IMR-90 (cell line): ENCODE results near the gene HIPK3. TPM values are rescaled to one million over a fixed set of nuclear protein-coding genes. Genes with fewer than 3 reads are reported as not detected.

Experiments
- ATAC-seq: fragments of 200-7000 bp; cut with Tn5 transposase; 2 replicates; pipeline ENCODE4 v1.9.1; 2020; ENCODE audit warnings: low read depth, mild to moderate bottlenecking, moderate library complexity
- BruUV-seq: library from RNA; stranded (reverse); fragments of 400-500 nt; replicated peaks from 2 replicates; lab custom pipeline; 2021; lab: Mats Ljungman, UMichigan
- CTCF ChIA-PET: fragments of 300-600 bp; formaldehyde crosslinking; extraction: SDS; loops from one replicate; lab custom pipeline; 2021; ENCODE audit warnings: antibody characterized with exemption; lab: Yijun Ruan, JAX
- POLR2A ChIA-PET: fragments of 300-600 bp; sonication (Branson Sonifier 250); formaldehyde crosslinking; loops from one replicate; lab custom pipeline; 2022; ENCODE audit warnings: antibody characterized with exemption; ENCODE audit not compliant: unreplicated experiment; lab: Charles Lee
- DNase-seq: peaks from one replicate; pipeline ENCODE4 v3.0.0; 2013
- H2AFZ ChIP-seq: replicated peaks from 2 replicates; pipeline ENCODE3; 2013; ENCODE audit warnings: low read length, mild to moderate bottlenecking; ENCODE audit not compliant: poor library complexity
- H2AK5ac ChIP-seq: 2 replicates; pipeline ENCODE4 v1.6.1; 2013; ENCODE audit warnings: low read depth, low read length, inconsistent platforms
- H2AK9ac ChIP-seq: replicated peaks from 2 replicates; pipeline ENCODE3; 2013; ENCODE audit warnings: mild to moderate bottlenecking, low read depth, low read length, moderate library complexity; ENCODE audit not compliant: poor library complexity
- H2BK120ac ChIP-seq: 2 replicates; pipeline ENCODE4 v1.6.1; 2013; ENCODE audit warnings: low read depth, low read length, inconsistent platforms
- H2BK15ac ChIP-seq: 3 replicates; pipeline ENCODE4 v1.6.1; 2013; ENCODE audit warnings: low read depth, low read length, inconsistent platforms
- H2BK20ac ChIP-seq: 2 replicates; pipeline ENCODE4 v1.6.1; 2013; ENCODE audit warnings: low read depth, mild to moderate bottlenecking, inconsistent platforms, low read length, moderate library complexity
- H2BK5ac ChIP-seq: 2 replicates; pipeline ENCODE4 v1.6.1; 2013; ENCODE audit warnings: mild to moderate bottlenecking, low read depth, low read length, inconsistent platforms; ENCODE audit not compliant: poor library complexity, severe bottlenecking
- H3K14ac ChIP-seq: replicated peaks from 2 replicates; pipeline ENCODE4 v1.6.1; 2013; ENCODE audit warnings: low read depth, low read length, inconsistent platforms
- H3K18ac ChIP-seq: 2 replicates; pipeline ENCODE4 v1.6.1; 2013; ENCODE audit warnings: low read depth, low read length, control low read depth
- H3K23ac ChIP-seq: 2 replicates; pipeline ENCODE4 v1.6.1; 2013; ENCODE audit warnings: low read depth, low read length, inconsistent platforms
- H3K27ac ChIP-seq: 2 replicates; pipeline ENCODE4 v1.5.1; 2013; ENCODE audit warnings: mild to moderate bottlenecking, control low read depth, low read length; ENCODE audit not compliant: insufficient read depth
- H3K27me3 ChIP-seq: 2 replicates; pipeline ENCODE4 v1.6.1; 2013; ENCODE audit warnings: low read length; ENCODE audit not compliant: control insufficient read depth, insufficient read depth
- H3K36me3 ChIP-seq: 2 replicates; pipeline ENCODE4 v1.6.1; 2013; ENCODE audit warnings: low read length, mixed read lengths; ENCODE audit not compliant: control insufficient read depth, insufficient read depth
- H3K4ac ChIP-seq: 2 replicates; pipeline ENCODE4 v1.6.1; 2013; ENCODE audit warnings: low read depth, low read length, inconsistent platforms
- H3K4me1 ChIP-seq: 2 replicates; pipeline ENCODE4 v1.6.1; 2013; ENCODE audit warnings: low read length, mixed read lengths; ENCODE audit not compliant: control insufficient read depth, insufficient read depth
- H3K4me2 ChIP-seq: 2 replicates; pipeline ENCODE4 v1.6.1; 2013; ENCODE audit warnings: low read depth, mild to moderate bottlenecking, control low read depth, low read length, moderate library complexity
- H3K4me3 ChIP-seq: 2 replicates; pipeline ENCODE4 v1.5.1; 2013; ENCODE audit warnings: low read depth, mild to moderate bottlenecking, control low read depth, low read length, moderate library complexity; ENCODE audit not compliant: insufficient read depth
- H3K56ac ChIP-seq: 2 replicates; pipeline ENCODE4 v1.6.1; 2013; ENCODE audit warnings: low read length, inconsistent platforms; ENCODE audit not compliant: insufficient read depth; ENCODE audit errors: extremely low read depth
- H3K79me1 ChIP-seq, 2 experiments: 2 replicates each; pipeline ENCODE4 v1.6.1; 2013; ENCODE audit warnings: low read length in 2 of 2, inconsistent platforms in 1 of 2, low read depth in 1 of 2
- H3K9ac ChIP-seq: 2 replicates; pipeline ENCODE4 v1.6.1; 2013; ENCODE audit warnings: low read depth, low read length, control low read depth
- H3K9me1 ChIP-seq: 2 replicates; pipeline ENCODE4 v1.6.1; 2013; ENCODE audit warnings: low read length, inconsistent platforms; ENCODE audit not compliant: insufficient read depth
- H3K9me3 ChIP-seq: 2 replicates; pipeline ENCODE4 v1.6.1; 2013; ENCODE audit warnings: low read length; ENCODE audit not compliant: control insufficient read depth, insufficient read depth
- H4K20me1 ChIP-seq: 2 replicates; pipeline ENCODE4 v1.6.1; 2013; ENCODE audit warnings: low read length, inconsistent platforms; ENCODE audit not compliant: insufficient read depth
- H4K5ac ChIP-seq: 2 replicates; pipeline ENCODE4 v1.6.1; 2013; ENCODE audit warnings: mild to moderate bottlenecking, low read depth, low read length, control low read depth
- H4K8ac ChIP-seq, 2 experiments: 2 replicates each; pipeline ENCODE4 v1.6.1; 2013; ENCODE audit warnings: low read depth in 2 of 2, low read length in 2 of 2, control low read depth in 1 of 2, inconsistent platforms in 1 of 2
- H4K91ac ChIP-seq: 2 replicates; pipeline ENCODE4 v1.6.1; 2013; ENCODE audit warnings: low read depth, low read length, inconsistent platforms; ENCODE audit not compliant: insufficient read depth
- BHLHE40 ChIP-seq: fragments of 150-350 bp; IDR thresholded peaks from 2 replicates; pipeline ENCODE4 v1.6.1; 2016; ENCODE audit warnings: mild to moderate bottlenecking, low read depth, low read length
- MAZ ChIP-seq: IDR thresholded peaks from 2 replicates; pipeline ENCODE4 v1.6.1; 2012; ENCODE audit warnings: low read depth, mild to moderate bottlenecking, low read length, improper control_type of control experiment, moderate library complexity, borderline replicate concordance
- MXI1 ChIP-seq: IDR thresholded peaks from 2 replicates; pipeline ENCODE4 v1.6.1; 2012; ENCODE audit warnings: low read depth, mild to moderate bottlenecking, low read length, moderate library complexity, borderline replicate concordance
- RFX5 ChIP-seq: IDR thresholded peaks from 2 replicates; pipeline ENCODE4 v1.8.0; 2012; ENCODE audit warnings: low read depth, mild to moderate bottlenecking, low read length, moderate library complexity
- SMC3 ChIP-seq: fragments of 150-350 bp; IDR thresholded peaks from 2 replicates; pipeline ENCODE4 v1.6.1; 2016; ENCODE audit warnings: low read depth, mild to moderate bottlenecking, antibody characterized with exemption, low read length, moderate library complexity
- dilution Hi-C: fragments of 300-500 bp; cut with HindIII; formaldehyde crosslinking; loops from one replicate; pipeline ENCODE4 v1.14.3; 2018; ENCODE audit warnings: low sequenced_read_pairs; ENCODE audit not compliant: unreplicated experiment
- in situ Hi-C: fragments of 300-500 bp; cut with MboI; formaldehyde crosslinking; loops from 3 replicates; pipeline ENCODE4 v1.14.3; 2019; ENCODE audit warnings: low sequenced_read_pairs, inconsistent platforms, mixed read lengths
- intact Hi-C: fragments of 100-400 bp; cut with micrococcal nuclease; formaldehyde crosslinking; loops from 2 replicates; pipeline ENCODE4 v1.10.0; 2022
- polyA plus RNA-seq, 3 experiments: library from polyadenylated mRNA; depleted of rRNA; stranded (reverse); fragments of >200 nt; gene quantifications; 2 replicates each; pipeline ENCODE4 v1.2.3, GENCODE V29; 2012; ENCODE audit warnings: low replicate concordance in 1 of 3
- total RNA-seq: library from RNA; depleted of rRNA; stranded (reverse); fragments of >200 nt; gene quantifications from 2 replicates; pipeline ENCODE4 v1.2.3, GENCODE V29; 2012

Gene HIPK3
- total and polyA plus RNA-seq, 2 of the 4 experiments (the other 2 are of a cell fraction): 8.3 to 103 TPM

- Histone ChIP-seq H3K36me3 (no peaks in the 10 kb centered on the region), H3K9ac (no peak overlapping the region), H2AK9ac (no peak overlapping the region), H2BK5ac (no peak overlapping the region), H3K4me1 (peaks cover 6% of the 10 kb centered on the region), H4K8ac (no peak overlapping the region), H3K27ac (no peak overlapping the region), H2BK15ac (no peak overlapping the region), H4K5ac (no peak overlapping the region), H2BK20ac (no peak overlapping the region), H3K4ac (no peak overlapping the region), H3K27me3 (no peaks in the 10 kb centered on the region), H2AFZ (no peak overlapping the region), H3K4me3 (no peak overlapping the region), H2BK120ac (no peak overlapping the region), H3K56ac (no peak overlapping the region), H3K9me3 (no peaks in the 10 kb centered on the region), H4K20me1 (peaks cover 88% of the 10 kb centered on the region), H4K91ac (no peak overlapping the region), H3K23ac (peak overlapping the region; percentile 46; the same call in 1 of the 2 replicates), H3K18ac (no peak overlapping the region), H3K9me1 (peaks cover 14% of the 10 kb centered on the region), H3K4me2 (0 out of 2 replicates have a peak overlapping the region, but pooled peaks have one; percentile 45), H3K79me1 (peaks cover 0 to 46% of the 10 kb centered on the region in 2 experiments; a peak in 3 of 4 replicates), H3K14ac (0 out of 2 replicates have a peak overlapping the region, but pooled peaks have one; percentile 1), H2AK5ac (no peak overlapping the region)
- dilution Hi-C loops (no loop called here), intact Hi-C loops (no loop called here), in situ Hi-C loops (no loop called here)
- ChIA-PET CTCF (interaction anchor here (1.2 kb wide), 1 partner anchor 85 kb away, joined by 3 read pairs; no protein-coding TSS in a partner anchor), POLR2A (interaction anchor here (0.5 kb wide), 1 partner anchor 18 kb away, joined by 3 read pairs; no protein-coding TSS in a partner anchor)
- DNase-seq (peak; percentile 24), ATAC-seq (no peak)
- no TSS peak for BruUV-seq
- no peak for TF ChIP-seq MXI1
- TF ChIP-seq MAZ: no peak
- TF ChIP-seq BHLHE40: no peak
- no peak for TF ChIP-seq RFX5
- no peak for TF ChIP-seq SMC3
Measured at GRCh38 chr11:33262011-33262645, 4.9 kb downstream of the HIPK3 start.
